Loucy (cell line): Measurements from ENCODE around the gene TOMM70.

Experiments used
- H2AFZ ChIP-seq: fragments of 200-600 bp; sonication (generic); 2 replicates; pipeline ENCODE4 v1.6.0; 2016; ENCODE audit warnings: antibody characterized with exemption, mild to moderate bottlenecking, low read length, moderate library complexity
- H3F3A ChIP-seq: fragments of 200-600 bp; 2 replicates; pipeline ENCODE4 v1.6.0; 2016; ENCODE audit warnings: antibody characterized with exemption, low read depth, mild to moderate bottlenecking
- H3K27me3 ChIP-seq: fragments of 200-600 bp; sonication (generic); 2 replicates; pipeline ENCODE4 v1.6.1; 2014; ENCODE audit warnings: low read length, mild to moderate bottlenecking; ENCODE audit not compliant: insufficient read depth, poor library complexity, severe bottlenecking
- H3K36me3 ChIP-seq: fragments of 200-600 bp; sonication (generic); 2 replicates; pipeline ENCODE4 v1.6.1; 2016; ENCODE audit warnings: low read length; ENCODE audit not compliant: insufficient read depth
- H3K4me1 ChIP-seq: fragments of 200-600 bp; sonication (generic); 2 replicates; pipeline ENCODE4 v1.5.1; 2014; ENCODE audit warnings: low read length, mild to moderate bottlenecking; ENCODE audit not compliant: insufficient read depth, poor library complexity, severe bottlenecking
- H3K4me2 ChIP-seq: fragments of 200-600 bp; sonication (generic); 2 replicates; pipeline ENCODE4 v1.6.0; 2014; ENCODE audit warnings: antibody characterized with exemption, low read length, low read depth, mild to moderate bottlenecking; ENCODE audit not compliant: poor library complexity, severe bottlenecking
- H3K4me3 ChIP-seq: fragments of 200-600 bp; sonication (generic); 2 replicates; pipeline ENCODE4 v1.5.1; 2014; ENCODE audit warnings: low read length, mild to moderate bottlenecking, mixed read lengths; ENCODE audit not compliant: poor library complexity, severe bottlenecking
- H3K79me2 ChIP-seq: fragments of 200-600 bp; sonication (generic); 2 replicates; pipeline ENCODE4 v1.6.1; 2014; ENCODE audit warnings: low read length; ENCODE audit not compliant: insufficient read depth
- H3K9ac ChIP-seq: fragments of 200-600 bp; sonication (generic); 2 replicates; pipeline ENCODE4 v1.6.0; 2014; ENCODE audit warnings: mild to moderate bottlenecking, low read depth, low read length, moderate library complexity; ENCODE audit not compliant: poor library complexity, severe bottlenecking
- H3K9me2 ChIP-seq: fragments of 200-600 bp; sonication (generic); replicated peaks from 2 replicates; pipeline ENCODE4 v1.6.1; 2016; ENCODE audit warnings: low read depth, low read length, mixed read lengths
- H3K9me3 ChIP-seq: fragments of 200-600 bp; sonication (generic); 2 replicates; pipeline ENCODE4 v1.6.1; 2014; ENCODE audit warnings: mild to moderate bottlenecking, antibody characterized with exemption, low read length, low read depth; ENCODE audit not compliant: insufficient read depth
- H4K20me1 ChIP-seq: fragments of 200-600 bp; sonication (generic); 2 replicates; pipeline ENCODE4 v1.6.0; 2014; ENCODE audit warnings: antibody characterized with exemption, low read length, mild to moderate bottlenecking; ENCODE audit not compliant: insufficient read depth, poor library complexity, severe bottlenecking
- CTCF ChIP-seq: fragments of 200-600 bp; sonication (generic); conservative IDR thresholded peaks from 2 replicates; pipeline ENCODE4 v1.5.1; 2014; ENCODE audit warnings: mild to moderate bottlenecking, antibody characterized with exemption, low read length
- EZH2phosphoT487 ChIP-seq: fragments of 200-600 bp; IDR thresholded peaks from 2 replicates; pipeline ENCODE4 v1.6.1; 2018; ENCODE audit warnings: antibody characterized with exemption, mild to moderate bottlenecking, moderate library complexity, borderline replicate concordance

TOMM70 gene

GRCh38 chr3:100374521-100374920 lies 26.4 kb downstream of the TOMM70 start:
- H2AFZ ChIP-seq = no peak overlapping the region
- no peaks in the 10 kb centered on the region for H3F3A ChIP-seq
- no peaks in the 10 kb centered on the region for H3K4me1 ChIP-seq
- H4K20me1 ChIP-seq = no peaks in the 10 kb centered on the region
- no peak overlapping the region for H3K4me3 ChIP-seq
- TF ChIP-seq EZH2phosphoT487 = no peak
- TF ChIP-seq CTCF = no peak
- no peaks in the 10 kb centered on the region for H3K9me3 ChIP-seq
- H3K9me2 ChIP-seq = no peaks in the 10 kb centered on the region
- peaks cover 91% of the 10 kb centered on the region for H3K36me3 ChIP-seq
- no peaks in the 10 kb centered on the region for H3K27me3 ChIP-seq
- H3K9ac ChIP-seq = no peak overlapping the region
- no peak overlapping the region for H3K4me2 ChIP-seq
- no peaks in the 10 kb centered on the region for H3K79me2 ChIP-seq

- Histone ChIP-seq H3K9ac (no peak overlapping the region), H3K79me2 (no peaks in the 10 kb centered on the region), H3K27me3 (no peaks in the 10 kb centered on the region), H4K20me1 (no peaks in the 10 kb centered on the region), H3K36me3 (peaks cover 84% of the 10 kb centered on the region), H3K4me1 (no peaks in the 10 kb centered on the region), H3K9me2 (no peaks in the 10 kb centered on the region), H3K9me3 (no peaks in the 10 kb centered on the region), H3F3A (no peaks in the 10 kb centered on the region), H2AFZ (no peak overlapping the region), H3K4me2 (no peak overlapping the region), H3K4me3 (no peak overlapping the region)
- TF ChIP-seq EZH2phosphoT487 = no peak
- TF ChIP-seq CTCF = no peak
Measured at GRCh38 chr3:100370756-100371155, 30.1 kb downstream of the TOMM70 start.

GRCh38 chr3:100368441-100368840 lies 32.4 kb downstream of the TOMM70 start:
- Histone ChIP-seq H3F3A (no peaks in the 10 kb centered on the region), H4K20me1 (no peaks in the 10 kb centered on the region), H3K79me2 (no peaks in the 10 kb centered on the region), H3K9me2 (no peaks in the 10 kb centered on the region), H3K9me3 (no peaks in the 10 kb centered on the region), H3K4me1 (no peaks in the 10 kb centered on the region), H2AFZ (no peak overlapping the region), H3K36me3 (peaks cover 86% of the 10 kb centered on the region), H3K4me2 (no peak overlapping the region), H3K4me3 (no peak overlapping the region), H3K27me3 (no peaks in the 10 kb centered on the region), H3K9ac (no peak overlapping the region)
- no peak for TF ChIP-seq EZH2phosphoT487
- TF ChIP-seq CTCF = no peak
